SK-N-SH treated with all-trans-retinoic acid at 6 μM for 48 hours (cell line): ENCODE measurements around the gene FSD2.
A peak's percentile ranks its signal among the peaks of the same experiment; 100 is the strongest.

Source experiments
- ATAC-seq: fragments of 200-7000 bp; cut with Tn5 transposase; 3 replicates; pipeline ENCODE4 v1.9.1; 2020; ENCODE audit warnings: mild to moderate bottlenecking, moderate library complexity
- ARNTL ChIP-seq: fragments of 450-650 bp; formaldehyde crosslinking; IDR thresholded peaks from 2 replicates; pipeline ENCODE4 v1.5.0; 2020; ENCODE audit warnings: low read depth, mild to moderate bottlenecking, moderate library complexity, borderline replicate concordance
- BACH2 ChIP-seq: fragments of 250-450 bp; sonication (Bioruptor Pico); IDR thresholded peaks from 2 replicates; pipeline ENCODE4 v1.9.0; 2021; ENCODE audit warnings: mild to moderate bottlenecking, borderline replicate concordance
- CREB5 ChIP-seq: fragments of 250-450 bp; sonication (Bioruptor Pico); IDR thresholded peaks from 2 replicates; pipeline ENCODE4 v1.5.1; 2020; ENCODE audit warnings: low read depth, mild to moderate bottlenecking, moderate library complexity
- CSDC2 ChIP-seq: fragments of 250-450 bp; sonication (Bioruptor Pico); IDR thresholded peaks from 2 replicates; pipeline ENCODE4 v1.5.0; 2020; ENCODE audit warnings: mild to moderate bottlenecking, moderate library complexity
- ESRRG ChIP-seq: fragments of 250-450 bp; sonication (Bioruptor Pico); IDR thresholded peaks from 2 replicates; pipeline ENCODE4 v1.6.1; 2021; ENCODE audit warnings: mild to moderate bottlenecking
- GLIS3 ChIP-seq: fragments of 250-450 bp; sonication (Bioruptor Pico); IDR thresholded peaks from 2 replicates; pipeline ENCODE4 v1.5.0; 2020; ENCODE audit warnings: mild to moderate bottlenecking, moderate library complexity
- ISL1 ChIP-seq: fragments of 250-450 bp; sonication (Bioruptor Pico); IDR thresholded peaks from 2 replicates; pipeline ENCODE4 v2.1.2; 2022; ENCODE audit warnings: mild to moderate bottlenecking, moderate library complexity
- OSR1 ChIP-seq: fragments of 250-450 bp; sonication (Bioruptor Pico); IDR thresholded peaks from 2 replicates; pipeline ENCODE4 v1.8.0; 2022; ENCODE audit warnings: moderate library complexity, mild to moderate bottlenecking, inconsistent platforms
- PATZ1 ChIP-seq: fragments of 250-450 bp; sonication (Bioruptor Pico); IDR thresholded peaks from 2 replicates; pipeline ENCODE4 v1.8.0; 2020; ENCODE audit warnings: mild to moderate bottlenecking, moderate library complexity, borderline replicate concordance
- PPARA ChIP-seq: fragments of 250-450 bp; sonication (Bioruptor Pico); IDR thresholded peaks from 2 replicates; pipeline ENCODE4 v1.5.0; 2020; ENCODE audit warnings: mild to moderate bottlenecking, borderline replicate concordance
- RARB ChIP-seq: fragments of 250-450 bp; sonication (Bioruptor Pico); IDR thresholded peaks from 2 replicates; pipeline ENCODE4 v1.8.0; 2021; ENCODE audit warnings: mild to moderate bottlenecking, moderate library complexity
- SNAI2 ChIP-seq: fragments of 250-450 bp; sonication (Bioruptor Pico); IDR thresholded peaks from 2 replicates; pipeline ENCODE4 v1.5.0; 2020; ENCODE audit warnings: mild to moderate bottlenecking, moderate library complexity
- TCF4 ChIP-seq: fragments of 250-450 bp; sonication (Bioruptor Pico); IDR thresholded peaks from 2 replicates; pipeline ENCODE4 v1.8.0; 2021; ENCODE audit warnings: mild to moderate bottlenecking, moderate library complexity, borderline replicate concordance
- TOX ChIP-seq: fragments of 250-450 bp; sonication (Bioruptor Pico); IDR thresholded peaks from 2 replicates; pipeline ENCODE4 v1.8.0; 2021; ENCODE audit warnings: mild to moderate bottlenecking, moderate library complexity, borderline replicate concordance
- ZC3H10 ChIP-seq: fragments of 250-450 bp; sonication (Bioruptor Pico); IDR thresholded peaks from 2 replicates; pipeline ENCODE4 v1.5.1; 2021; ENCODE audit warnings: mild to moderate bottlenecking, moderate library complexity
- ZFP3 ChIP-seq: fragments of 250-450 bp; sonication (Bioruptor Pico); IDR thresholded peaks from 2 replicates; pipeline ENCODE4 v1.5.0; 2020; ENCODE audit warnings: mild to moderate bottlenecking, moderate library complexity
- ZNF565 ChIP-seq: fragments of 450-650 bp; formaldehyde crosslinking; conservative IDR thresholded peaks from 2 replicates; pipeline ENCODE4 v1.5.0; 2020; ENCODE audit warnings: low read depth, mild to moderate bottlenecking, moderate library complexity
- ZNF70 ChIP-seq: fragments of 450-650 bp; formaldehyde crosslinking; IDR thresholded peaks from 2 replicates; pipeline ENCODE4 v1.5.0; 2020; ENCODE audit warnings: mild to moderate bottlenecking, moderate library complexity
- ZNF8 ChIP-seq: fragments of 450-650 bp; formaldehyde crosslinking; IDR thresholded peaks from 2 replicates; pipeline ENCODE4 v1.5.0; 2020; ENCODE audit warnings: mild to moderate bottlenecking, moderate library complexity
- TF ChIP-seq, protein P1 (sequence below): fragments of 250-450 bp; sonication (Bioruptor Pico); IDR thresholded peaks from 2 replicates; pipeline ENCODE4 v1.8.0; 2021; ENCODE audit warnings: low read depth, mild to moderate bottlenecking, moderate library complexity, borderline replicate concordance
- TF ChIP-seq, protein P2 (sequence below): fragments of 250-450 bp; sonication (Bioruptor Pico); IDR thresholded peaks from 2 replicates; pipeline ENCODE4 v1.5.1; 2021; ENCODE audit warnings: mild to moderate bottlenecking, moderate library complexity
- TF ChIP-seq, protein P3 (sequence below): fragments of 250-450 bp; sonication (Bioruptor Pico); IDR thresholded peaks from 2 replicates; pipeline ENCODE4 v1.5.0; 2020; ENCODE audit warnings: mild to moderate bottlenecking, moderate library complexity

Gene FSD2

DNA sequence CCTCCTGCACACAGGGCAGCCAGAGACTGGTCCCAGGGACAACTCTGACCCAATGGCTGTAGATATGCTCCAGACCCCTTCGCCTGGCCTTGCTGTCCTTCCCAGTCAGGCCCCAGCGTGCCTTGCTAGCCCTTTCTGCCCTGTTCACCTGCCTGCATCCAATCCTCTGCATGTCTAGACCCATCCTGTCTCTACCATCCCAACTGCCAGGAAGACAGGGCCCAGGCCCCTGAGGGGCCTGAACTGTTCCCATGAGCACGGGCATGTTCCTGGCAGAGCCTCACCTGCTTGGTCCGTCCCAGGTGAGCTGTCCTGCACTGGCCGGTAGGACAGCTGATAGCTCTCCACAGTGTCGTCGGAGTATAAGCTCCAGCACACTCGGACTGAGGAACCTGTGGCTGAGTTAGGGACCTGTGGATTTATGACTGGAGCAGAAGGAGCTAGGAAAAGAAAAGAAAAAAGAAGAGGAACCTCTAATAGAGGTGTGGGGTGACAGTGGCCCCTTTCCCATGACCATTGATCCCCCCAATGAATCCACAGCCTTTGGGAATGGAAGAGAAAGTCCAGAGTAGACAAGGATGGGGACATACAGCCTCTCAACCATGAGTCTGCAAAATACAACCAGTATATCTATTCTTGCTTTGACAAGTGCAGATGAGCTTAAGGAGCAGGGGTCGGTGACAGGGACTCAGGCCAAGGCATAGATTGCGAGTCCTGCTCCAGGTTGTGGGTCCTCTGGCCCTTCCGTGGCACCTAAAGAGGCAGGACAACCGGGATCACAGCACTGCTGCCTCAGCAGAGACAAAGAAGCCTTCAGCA lies 33.9 kb downstream of the FSD2 start:
- ATAC-seq = no peak
- TF ChIP-seq OSR1 (CRISPR knock-in tag) = no peak
- TF ChIP-seq, protein P1, sequence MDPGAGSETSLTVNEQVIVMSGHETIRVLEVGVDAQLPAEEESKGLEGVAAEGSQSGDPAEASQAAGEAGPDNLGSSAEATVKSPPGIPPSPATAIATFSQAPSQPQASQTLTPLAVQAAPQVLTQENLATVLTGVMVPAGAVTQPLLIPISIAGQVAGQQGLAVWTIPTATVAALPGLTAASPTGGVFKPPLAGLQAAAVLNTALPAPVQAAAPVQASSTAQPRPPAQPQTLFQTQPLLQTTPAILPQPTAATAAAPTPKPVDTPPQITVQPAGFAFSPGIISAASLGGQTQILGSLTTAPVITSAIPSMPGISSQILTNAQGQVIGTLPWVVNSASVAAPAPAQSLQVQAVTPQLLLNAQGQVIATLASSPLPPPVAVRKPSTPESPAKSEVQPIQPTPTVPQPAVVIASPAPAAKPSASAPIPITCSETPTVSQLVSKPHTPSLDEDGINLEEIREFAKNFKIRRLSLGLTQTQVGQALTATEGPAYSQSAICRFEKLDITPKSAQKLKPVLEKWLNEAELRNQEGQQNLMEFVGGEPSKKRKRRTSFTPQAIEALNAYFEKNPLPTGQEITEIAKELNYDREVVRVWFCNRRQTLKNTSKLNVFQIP = no peak
- no peak for TF ChIP-seq ZNF8 (CRISPR knock-in tag)
- no peak for TF ChIP-seq ZFP3 (CRISPR knock-in tag)
- TF ChIP-seq ZC3H10 (CRISPR knock-in tag) = no peak
- no peak for TF ChIP-seq RARB (CRISPR knock-in tag)
- no peak for TF ChIP-seq ZNF565 (CRISPR knock-in tag)
- no peak for TF ChIP-seq ESRRG
- no peak for TF ChIP-seq CSDC2
- TF ChIP-seq ZNF70 = no peak
- TF ChIP-seq BACH2 (CRISPR knock-in tag) = no peak
- TF ChIP-seq TCF4 (CRISPR knock-in tag) = no peak
- TF ChIP-seq ISL1 (CRISPR knock-in tag) = no peak

DNA sequence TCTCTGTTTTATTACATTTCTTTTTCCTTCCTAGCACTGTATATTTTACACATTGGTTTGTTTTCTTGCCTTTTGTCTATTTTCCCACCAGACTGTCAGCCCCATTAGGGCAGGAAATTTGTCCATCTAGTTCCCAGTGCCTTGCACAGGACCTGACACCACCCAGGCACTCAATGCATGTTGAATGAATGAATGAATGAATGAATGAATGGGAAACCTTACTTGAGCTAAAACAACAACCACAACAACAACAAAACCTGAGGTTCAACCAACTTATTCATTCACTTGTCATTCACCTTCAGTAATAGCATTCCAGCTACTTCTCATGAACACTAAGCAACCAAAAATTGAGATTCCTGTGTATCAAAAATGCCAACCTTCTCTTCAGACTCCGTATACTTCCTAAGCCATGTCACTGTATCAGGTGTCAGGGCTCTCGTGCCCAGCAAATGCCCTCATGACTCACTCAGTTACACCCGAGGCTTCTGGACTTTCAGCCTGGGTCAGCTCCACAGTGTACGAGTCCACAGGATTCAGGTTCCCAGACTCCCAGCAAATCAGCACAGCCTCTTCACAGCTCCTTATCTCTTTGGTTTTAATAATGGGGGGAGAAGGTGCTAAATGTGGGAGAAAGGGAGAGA lies 37.3 kb downstream of the FSD2 start:
- peak; percentile 93 for ATAC-seq
- TF ChIP-seq ARNTL (no peak), ESRRG (no peak), SNAI2 (no peak), BACH2 (CRISPR knock-in tag) (no peak), CREB5 (CRISPR knock-in tag) (no peak), TOX (CRISPR knock-in tag) (no peak), GLIS3 (CRISPR knock-in tag) (no peak), ZFP3 (CRISPR knock-in tag) (no peak), ZNF8 (CRISPR knock-in tag) (no peak), ZNF565 (CRISPR knock-in tag) (no peak), ZC3H10 (CRISPR knock-in tag) (no peak), PATZ1 (CRISPR knock-in tag) (no peak), PPARA (CRISPR knock-in tag) (no peak), RARB (CRISPR knock-in tag) (no peak), TCF4 (CRISPR knock-in tag) (no peak)
- TF ChIP-seq, protein P1 = no peak
- TF ChIP-seq, protein P2, sequence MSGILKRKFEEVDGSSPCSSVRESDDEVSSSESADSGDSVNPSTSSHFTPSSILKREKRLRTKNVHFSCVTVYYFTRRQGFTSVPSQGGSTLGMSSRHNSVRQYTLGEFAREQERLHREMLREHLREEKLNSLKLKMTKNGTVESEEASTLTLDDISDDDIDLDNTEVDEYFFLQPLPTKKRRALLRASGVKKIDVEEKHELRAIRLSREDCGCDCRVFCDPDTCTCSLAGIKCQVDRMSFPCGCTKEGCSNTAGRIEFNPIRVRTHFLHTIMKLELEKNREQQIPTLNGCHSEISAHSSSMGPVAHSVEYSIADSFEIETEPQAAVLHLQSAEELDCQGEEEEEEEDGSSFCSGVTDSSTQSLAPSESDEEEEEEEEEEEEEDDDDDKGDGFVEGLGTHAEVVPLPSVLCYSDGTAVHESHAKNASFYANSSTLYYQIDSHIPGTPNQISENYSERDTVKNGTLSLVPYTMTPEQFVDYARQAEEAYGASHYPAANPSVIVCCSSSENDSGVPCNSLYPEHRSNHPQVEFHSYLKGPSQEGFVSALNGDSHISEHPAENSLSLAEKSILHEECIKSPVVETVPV = no peak
- TF ChIP-seq, protein P3, sequence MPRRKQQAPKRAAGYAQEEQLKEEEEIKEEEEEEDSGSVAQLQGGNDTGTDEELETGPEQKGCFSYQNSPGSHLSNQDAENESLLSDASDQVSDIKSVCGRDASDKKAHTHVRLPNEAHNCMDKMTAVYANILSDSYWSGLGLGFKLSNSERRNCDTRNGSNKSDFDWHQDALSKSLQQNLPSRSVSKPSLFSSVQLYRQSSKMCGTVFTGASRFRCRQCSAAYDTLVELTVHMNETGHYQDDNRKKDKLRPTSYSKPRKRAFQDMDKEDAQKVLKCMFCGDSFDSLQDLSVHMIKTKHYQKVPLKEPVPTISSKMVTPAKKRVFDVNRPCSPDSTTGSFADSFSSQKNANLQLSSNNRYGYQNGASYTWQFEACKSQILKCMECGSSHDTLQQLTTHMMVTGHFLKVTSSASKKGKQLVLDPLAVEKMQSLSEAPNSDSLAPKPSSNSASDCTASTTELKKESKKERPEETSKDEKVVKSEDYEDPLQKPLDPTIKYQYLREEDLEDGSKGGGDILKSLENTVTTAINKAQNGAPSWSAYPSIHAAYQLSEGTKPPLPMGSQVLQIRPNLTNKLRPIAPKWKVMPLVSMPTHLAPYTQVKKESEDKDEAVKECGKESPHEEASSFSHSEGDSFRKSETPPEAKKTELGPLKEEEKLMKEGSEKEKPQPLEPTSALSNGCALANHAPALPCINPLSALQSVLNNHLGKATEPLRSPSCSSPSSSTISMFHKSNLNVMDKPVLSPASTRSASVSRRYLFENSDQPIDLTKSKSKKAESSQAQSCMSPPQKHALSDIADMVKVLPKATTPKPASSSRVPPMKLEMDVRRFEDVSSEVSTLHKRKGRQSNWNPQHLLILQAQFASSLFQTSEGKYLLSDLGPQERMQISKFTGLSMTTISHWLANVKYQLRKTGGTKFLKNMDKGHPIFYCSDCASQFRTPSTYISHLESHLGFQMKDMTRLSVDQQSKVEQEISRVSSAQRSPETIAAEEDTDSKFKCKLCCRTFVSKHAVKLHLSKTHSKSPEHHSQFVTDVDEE (CRISPR knock-in tag) = no peak
